Body of pancreas (tissue), 4 donors: Measurements from ENCODE around the gene MBNL1.

Source experiments
- CTCF ChIP-seq, 7 experiments: fragments of 450-650 bp in 4 of 7; fragments of 200-600 bp in 3 of 7; sonication (generic) in 3 of 7; IDR thresholded peaks; one replicate each; pipeline ENCODE4 v1.5.1; 2016 to 2019; ENCODE audit warnings: antibody characterized with exemption in 7 of 7
- POLR2A ChIP-seq, 3 donors: fragments of 450-650 bp; IDR thresholded peaks; one replicate each; pipeline ENCODE4 v1.6.1; 2016; ENCODE audit warnings: antibody characterized with exemption in 3 of 3, mild to moderate bottlenecking in 2 of 3

GRCh38 chr3:152284906-152285305 lies 16.2 kb downstream of the MBNL1 start:
- TF ChIP-seq CTCF (IDR thresholded peaks at IDR 0.05) (no peak), POLR2A (IDR thresholded peaks at IDR 0.05) (no peak)
